HG03025 (cell line): ENCODE results near the gene FRZB.
"Not testable (repeated sequence)": the region's sequence is repeated elsewhere in the genome, so short reads cannot be mapped to it uniquely, and the experiment has no call there.

Source experiments
- ATAC-seq: cut with Tn5 transposase; IDR thresholded peaks from one replicate; pipeline ENCODE4 v1.9.1; 2021; ENCODE audit warnings: mild to moderate bottlenecking, moderate library complexity; ENCODE audit not compliant: unreplicated experiment, low FRiP score

FRZB gene

GRCh38 chr2:182891611-182892010, 25.2 kb upstream of the FRZB start:
- ATAC-seq, result no peak

GRCh38 chr2:182890773-182891378, 24.4 kb upstream of the FRZB start:
- ATAC-seq, result no peak

GRCh38 chr2:182890305-182890704, 23.9 kb upstream of the FRZB start:
- ATAC-seq, result no peak

- peak; percentile 88 for ATAC-seq
Observed at GRCh38 chr2:182887753-182888415, 21.4 kb upstream of the FRZB start.

GRCh38 chr2:182887093-182887492, 20.7 kb upstream of the FRZB start:
- no peak for ATAC-seq

- no peak for ATAC-seq
Observed at GRCh38 chr2:182885771-182886170, 19.3 kb upstream of the FRZB start.

GRCh38 chr2:182883451-182883850, 17.0 kb upstream of the FRZB start:
- ATAC-seq, result no peak

- ATAC-seq, result not testable (repeated sequence)
Observed at GRCh38 chr2:182880100-182880499, 13.7 kb upstream of the FRZB start.

- ATAC-seq, result not testable (repeated sequence)
Observed at GRCh38 chr2:182876653-182877052, 10.2 kb upstream of the FRZB start.

GRCh38 chr2:182870227-182870626, 3.8 kb upstream of the FRZB start:
- ATAC-seq, result no peak

- no peak for ATAC-seq
Observed at GRCh38 chr2:182868054-182868796, 1.8 kb upstream of the FRZB start.

- no peak for ATAC-seq
Observed at GRCh38 chr2:182867426-182868053, 1.1 kb upstream of the FRZB start.

GRCh38 chr2:182866095-182866460, 359 bp downstream of the FRZB start:
- no peak for ATAC-seq

GRCh38 chr2:182864949-182865570, 1.4 kb downstream of the FRZB start:
- no peak for ATAC-seq

GRCh38 chr2:182863642-182864041, 2.8 kb downstream of the FRZB start:
- no peak for ATAC-seq

- ATAC-seq, result no peak
Observed at GRCh38 chr2:182862091-182862490, 4.3 kb downstream of the FRZB start.

GRCh38 chr2:182860858-182861257, 5.6 kb downstream of the FRZB start:
- no peak for ATAC-seq

GRCh38 chr2:182858671-182859070, 7.8 kb downstream of the FRZB start:
- ATAC-seq, result no peak

- ATAC-seq, result no peak
Observed at GRCh38 chr2:182855376-182855775, 11.1 kb downstream of the FRZB start.

- ATAC-seq, result no peak
Observed at GRCh38 chr2:182854375-182855105, 11.9 kb downstream of the FRZB start.
